Upper lobe of left lung (tissue), 6 donors: Measurements from ENCODE around the gene DAD1. TPM values are rescaled to one million over a fixed set of nuclear protein-coding genes. Genes with fewer than 3 reads are reported as not detected.

Source experiments
- ATAC-seq, 2 donors: fragments of 200-7000 bp; cut with Tn5 transposase; one replicate each; pipeline ENCODE4 v1.9.1; 2022; ENCODE audit warnings: mild to moderate bottlenecking in 2 of 2, moderate library complexity in 2 of 2; ENCODE audit not compliant: low FRiP score in 2 of 2
- DNase-seq, 2 donors: peaks; one replicate each; pipeline ENCODE4 v3.0.0-alpha.2; 2019 to 2020
- H3K27ac ChIP-seq, 4 donors: fragments of 200-600 bp; sonication (generic); one replicate each; pipeline ENCODE4 v1.5.1; 2016 to 2019
- H3K27me3 ChIP-seq, 4 donors: fragments of 200-600 bp; sonication (generic); one replicate each; pipeline ENCODE4 v1.5.1; 2017 to 2019
- H3K36me3 ChIP-seq, 4 donors: fragments of 200-600 bp; sonication (generic); one replicate each; pipeline ENCODE4 v1.5.1; 2016 to 2019
- H3K4me1 ChIP-seq, 4 donors: fragments of 200-600 bp; sonication (generic); one replicate each; pipeline ENCODE4 v1.5.1; 2018 to 2019
- H3K4me3 ChIP-seq, 4 donors: fragments of 200-600 bp; sonication (generic); one replicate each; pipeline ENCODE4 v1.5.1; 2017 to 2019; ENCODE audit warnings: mild to moderate bottlenecking in 2 of 4, moderate library complexity in 1 of 4
- H3K9me3 ChIP-seq, 4 donors: fragments of 200-600 bp; sonication (generic); one replicate each; pipeline ENCODE4 v1.5.1; 2018 to 2019
- CTCF ChIP-seq, 6 experiments: fragments of 450-650 bp in 4 of 6; fragments of 200-600 bp in 2 of 6; sonication (generic) in 2 of 6; IDR thresholded peaks; one replicate each; pipeline ENCODE4 v1.5.1; 2016 to 2019; ENCODE audit warnings: antibody characterized with exemption in 6 of 6
- EP300 ChIP-seq, 4 donors: sonication (generic); formaldehyde crosslinking; IDR thresholded peaks; one replicate each; pipeline ENCODE4 v1.5.1; 2017; ENCODE audit warnings: antibody characterized with exemption in 4 of 4, control low read depth in 2 of 4
- POLR2A ChIP-seq, 4 donors: fragments of 450-650 bp; IDR thresholded peaks; one replicate each; pipeline ENCODE4 v1.5.1; 2016 to 2017; ENCODE audit warnings: antibody characterized with exemption in 4 of 4, mild to moderate bottlenecking in 2 of 4
- POLR2AphosphoS5 ChIP-seq, 2 donors: sonication (generic); formaldehyde crosslinking; IDR thresholded peaks; one replicate each; pipeline ENCODE4 v1.5.1; 2017; ENCODE audit warnings: antibody characterized with exemption in 2 of 2
- WGBS, 2 donors: methylation state at CpG; one replicate each; pipeline ENCODE4 v1.1.5; 2017 to 2018; 5-methylcytosine and 5-hydroxymethylcytosine counted together
- total RNA-seq, 6 donors: library from RNA; depleted of rRNA in 4 of 6; stranded (reverse); fragments of >200 nt in 4 of 6; gene quantifications; one replicate each; pipeline versions ENCODE4 v1.1.0 to v1.2.1, GENCODE V29; 2016 to 2021
- donor health status: DM: no; HTN: no; CAD: no; lungs with moderate emphysema.
- donor health status: DM: no; HTN: yes; CAD: no; lungs with severe emphysema.

The DAD1 gene
- total RNA-seq, 6 donors from 2014 or later, result 8.4 to 188 (median 134) TPM

- DNase-seq (no peak), ATAC-seq (no peak)
- WGBS, 2 donors, result 69 to 72% methylated on average over 5 of the region's 5 CpGs
- H3K4me3 ChIP-seq, result no peak overlapping the region
- H3K27me3 ChIP-seq, result no peaks in the 10 kb centered on the region
- H3K27ac ChIP-seq, result peak overlapping the region in 2 of 4 donors; percentile 14 to 21
- H3K9me3 ChIP-seq, result no peaks in the 10 kb centered on the region
- TF ChIP-seq EP300 (IDR thresholded peaks at IDR 0.05) (no peak), POLR2AphosphoS5 (IDR thresholded peaks at IDR 0.05) (no peak), POLR2A (IDR thresholded peaks at IDR 0.05) (no peak), CTCF (IDR thresholded peaks at IDR 0.05) (no peak)
- no peaks in the 10 kb centered on the region for H3K4me1 ChIP-seq
- no peaks in the 10 kb centered on the region for H3K36me3 ChIP-seq
Measured at GRCh38 chr14:22520796-22521195, 68.2 kb downstream of the DAD1 start.

- ATAC-seq (peak in 1 of 2 donors; percentile 59), DNase-seq (no peak)
- Histone ChIP-seq H3K27ac (peak overlapping the region in 1 of 4 donors; percentile 35), H3K4me3 (no peak overlapping the region), H3K9me3 (no peaks in the 10 kb centered on the region), H3K4me1 (no peaks in the 10 kb centered on the region), H3K36me3 (no peaks in the 10 kb centered on the region), H3K27me3 (no peaks in the 10 kb centered on the region)
- 65 to 68% methylated on average over 6 of the region's 6 CpGs for whole genome bisulfite sequencing, 2 donors
- TF ChIP-seq CTCF (IDR thresholded peaks at IDR 0.05), result no peak
- TF ChIP-seq EP300 (IDR thresholded peaks at IDR 0.05), result no peak
- TF ChIP-seq POLR2A (IDR thresholded peaks at IDR 0.05), result no peak
- no peak for TF ChIP-seq POLR2AphosphoS5 (IDR thresholded peaks at IDR 0.05)
Measured at GRCh38 chr14:22519877-22520685, 68.9 kb downstream of the DAD1 start.

- ATAC-seq, result no peak
- Histone ChIP-seq H3K27me3 (no peaks in the 10 kb centered on the region), H3K27ac (no peak overlapping the region), H3K9me3 (no peaks in the 10 kb centered on the region), H3K4me1 (no peaks in the 10 kb centered on the region), H3K36me3 (no peaks in the 10 kb centered on the region), H3K4me3 (no peak overlapping the region)
- DNase-seq, result no peak
- WGBS, 2 donors, result 63 to 74% methylated on average over 2 of the region's 2 CpGs
- TF ChIP-seq EP300 (IDR thresholded peaks at IDR 0.05) (no peak), POLR2A (IDR thresholded peaks at IDR 0.05) (no peak), CTCF (IDR thresholded peaks at IDR 0.05) (no peak), POLR2AphosphoS5 (IDR thresholded peaks at IDR 0.05) (no peak)
Measured at GRCh38 chr14:22518073-22518472, 71.0 kb downstream of the DAD1 start.

GRCh38 chr14:22517117-22517720 is 71.8 kb downstream of the DAD1 start:
- TF ChIP-seq CTCF (IDR thresholded peaks at IDR 0.05) (no peak), POLR2AphosphoS5 (IDR thresholded peaks at IDR 0.05) (no peak), EP300 (IDR thresholded peaks at IDR 0.05) (no peak), POLR2A (IDR thresholded peaks at IDR 0.05) (no peak)
- no peak for DNase-seq
- no peaks in the 10 kb centered on the region for H3K27me3 ChIP-seq
- H3K4me1 ChIP-seq, result no peaks in the 10 kb centered on the region
- 83 to 87% methylated on average over 7 of the region's 7 CpGs for WGBS, 2 donors
- H3K4me3 ChIP-seq, result no peak overlapping the region
- H3K27ac ChIP-seq, result no peak overlapping the region
- ATAC-seq, result no peak
- no peaks in the 10 kb centered on the region for H3K36me3 ChIP-seq
- H3K9me3 ChIP-seq, result no peaks in the 10 kb centered on the region
